Nephron (organoid): ENCODE measurements around the gene TBL1XR1.
A peak's percentile ranks its signal among the peaks of the same experiment; 100 is the strongest.
"Not testable (repeated sequence)": the region's sequence is repeated elsewhere in the genome, so short reads cannot be mapped to it uniquely, and the experiment has no call there.

ENCODE experiments used
- H3K27ac Mint-ChIP-seq, 3 experiments: 2 replicates each; pipeline ENCODE4 v1.8.0; 2020; ENCODE audit warnings: mixed read lengths in 3 of 3, mild to moderate bottlenecking in 2 of 3, moderate library complexity in 1 of 3
- H3K27me3 Mint-ChIP-seq: 2 replicates; pipeline ENCODE4 v1.8.0; 2021; ENCODE audit warnings: low read depth, mild to moderate bottlenecking, moderate library complexity, mixed read lengths
- H3K36me3 Mint-ChIP-seq: 2 replicates; pipeline ENCODE4 v1.8.0; 2020; ENCODE audit warnings: low read depth, mixed read lengths
- H3K4me1 Mint-ChIP-seq: 2 replicates; pipeline ENCODE4 v1.8.0; 2020; ENCODE audit warnings: mixed read lengths
- H3K4me3 Mint-ChIP-seq, 3 experiments: 2 replicates each; pipeline ENCODE4 v1.8.0; 2020; ENCODE audit warnings: mild to moderate bottlenecking in 3 of 3, mixed read lengths in 3 of 3, moderate library complexity in 2 of 3
- H3K9me3 Mint-ChIP-seq: 2 replicates; pipeline ENCODE4 v1.8.0; 2020; ENCODE audit warnings: mixed read lengths
- TF ChIP-seq, protein P1 (sequence below), 3 experiments: fragments of 200-600 bp; sonication (generic); IDR thresholded peaks; one replicate each; pipeline ENCODE4 v1.5.0; 2021; ENCODE audit warnings: antibody characterized with exemption in 3 of 3; ENCODE audit not compliant: unreplicated experiment in 3 of 3

The TBL1XR1 gene

DNA sequence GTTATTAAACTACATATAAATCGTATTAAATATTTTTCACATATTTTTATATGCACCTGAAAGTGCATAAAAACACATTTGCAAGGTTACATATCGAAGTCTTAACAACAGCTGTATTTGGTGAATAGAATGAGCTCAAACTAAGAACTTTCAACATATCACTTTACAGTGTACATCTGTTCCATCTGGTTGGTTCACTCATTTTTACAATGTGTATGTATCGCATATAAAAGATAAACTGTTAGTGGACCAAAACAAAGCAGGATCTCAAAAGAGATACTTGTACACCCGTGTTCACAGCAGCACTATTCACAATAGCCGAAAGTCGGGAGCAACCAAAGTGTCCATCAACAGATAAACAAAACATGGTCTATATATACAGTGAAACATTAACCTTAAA is 55.8 kb downstream of the TBL1XR1 start:
- peaks cover 62% of the 10 kb centered on the region for H3K36me3 Mint-ChIP-seq
- TF ChIP-seq, protein P1, sequence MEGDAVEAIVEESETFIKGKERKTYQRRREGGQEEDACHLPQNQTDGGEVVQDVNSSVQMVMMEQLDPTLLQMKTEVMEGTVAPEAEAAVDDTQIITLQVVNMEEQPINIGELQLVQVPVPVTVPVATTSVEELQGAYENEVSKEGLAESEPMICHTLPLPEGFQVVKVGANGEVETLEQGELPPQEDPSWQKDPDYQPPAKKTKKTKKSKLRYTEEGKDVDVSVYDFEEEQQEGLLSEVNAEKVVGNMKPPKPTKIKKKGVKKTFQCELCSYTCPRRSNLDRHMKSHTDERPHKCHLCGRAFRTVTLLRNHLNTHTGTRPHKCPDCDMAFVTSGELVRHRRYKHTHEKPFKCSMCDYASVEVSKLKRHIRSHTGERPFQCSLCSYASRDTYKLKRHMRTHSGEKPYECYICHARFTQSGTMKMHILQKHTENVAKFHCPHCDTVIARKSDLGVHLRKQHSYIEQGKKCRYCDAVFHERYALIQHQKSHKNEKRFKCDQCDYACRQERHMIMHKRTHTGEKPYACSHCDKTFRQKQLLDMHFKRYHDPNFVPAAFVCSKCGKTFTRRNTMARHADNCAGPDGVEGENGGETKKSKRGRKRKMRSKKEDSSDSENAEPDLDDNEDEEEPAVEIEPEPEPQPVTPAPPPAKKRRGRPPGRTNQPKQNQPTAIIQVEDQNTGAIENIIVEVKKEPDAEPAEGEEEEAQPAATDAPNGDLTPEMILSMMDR (IDR thresholded peaks at IDR 0.05; ENCODE audit: unreplicated experiment in 3 of 3): no peak
- H3K27me3 Mint-ChIP-seq: no peaks in the 10 kb centered on the region
- peak overlapping the region; percentile 5 to 41 (median 19) for H3K27ac Mint-ChIP-seq
- H3K4me1 Mint-ChIP-seq: peaks cover 33% of the 10 kb centered on the region
- peaks cover 3% of the 10 kb centered on the region for H3K9me3 Mint-ChIP-seq
- peak overlapping the region in 1 of 3 experiments; percentile 5 for H3K4me3 Mint-ChIP-seq

DNA sequence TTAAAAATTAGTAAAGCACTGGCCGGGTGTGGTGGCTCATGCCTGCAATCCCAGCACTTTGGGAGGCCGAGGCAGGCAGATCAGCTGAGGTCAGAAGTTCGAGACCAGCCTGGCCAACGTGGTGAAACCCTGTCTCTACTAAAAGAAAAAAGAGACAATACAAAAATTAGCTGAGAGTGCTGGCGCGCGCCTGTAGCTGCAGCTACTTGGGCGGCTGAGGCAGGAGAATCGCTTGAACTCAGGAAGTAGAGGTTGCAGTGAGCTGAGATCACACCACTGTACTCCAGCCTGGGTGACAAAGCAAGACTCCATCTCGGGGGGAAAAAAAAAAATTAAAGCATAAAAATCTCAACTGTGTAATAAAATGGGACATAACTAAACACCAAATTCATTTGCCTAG is 58.1 kb downstream of the TBL1XR1 start:
- Mint-ChIP-seq H3K4me1 (peaks cover 26% of the 10 kb centered on the region), H3K36me3 (peaks cover 72% of the 10 kb centered on the region)
- not testable (repeated sequence) for H3K9me3 Mint-ChIP-seq, H3K4me3 Mint-ChIP-seq, H3K27me3 Mint-ChIP-seq, H3K27ac Mint-ChIP-seq

DNA sequence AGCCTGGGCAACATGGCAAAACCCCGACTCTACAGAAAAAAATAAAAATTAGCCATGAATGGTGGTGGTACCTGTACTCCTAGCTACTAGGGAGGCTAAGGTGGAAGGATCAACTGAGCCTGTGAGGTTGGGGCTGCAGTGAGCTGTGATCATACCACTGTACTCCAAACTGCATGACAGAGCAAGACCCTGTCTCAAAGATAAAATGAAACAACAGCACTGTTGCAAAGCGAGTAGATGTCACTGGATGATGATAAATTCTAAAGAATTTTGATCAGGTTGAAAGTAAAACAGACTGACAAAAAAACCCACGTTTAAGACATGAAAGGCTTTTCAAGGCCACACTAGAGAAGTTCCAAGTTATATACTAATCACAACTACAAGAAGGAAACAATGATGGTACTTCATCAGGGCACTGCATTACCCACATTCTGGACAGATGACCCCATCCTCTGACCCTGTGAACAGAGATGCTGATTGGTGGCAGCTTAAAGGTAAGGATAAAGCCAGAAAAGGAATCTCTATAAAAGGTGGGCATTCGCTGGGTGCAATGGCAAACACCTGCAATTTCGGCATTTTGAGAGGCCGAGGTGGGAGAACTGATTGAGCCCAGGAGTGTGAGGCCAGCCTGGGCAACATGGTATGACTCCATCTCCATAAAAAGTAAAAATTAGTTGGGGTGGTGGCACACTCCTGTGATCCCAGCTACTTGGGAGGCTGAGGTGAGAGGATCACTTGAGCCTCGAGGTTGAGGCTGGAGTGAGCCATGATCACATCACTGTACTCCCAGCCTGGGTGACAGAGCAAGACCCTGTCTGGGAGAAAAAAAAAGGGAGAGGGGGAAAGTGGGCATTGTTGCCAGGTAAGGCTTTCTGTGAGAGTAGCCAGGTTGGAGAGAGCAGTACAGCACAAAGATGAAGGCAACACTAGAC is 59.2 kb downstream of the TBL1XR1 start:
- Mint-ChIP-seq H3K27ac (peak overlapping the region in 2 of 3 experiments; percentile 15 to 39), H3K9me3 (peaks cover 5% of the 10 kb centered on the region)

DNA sequence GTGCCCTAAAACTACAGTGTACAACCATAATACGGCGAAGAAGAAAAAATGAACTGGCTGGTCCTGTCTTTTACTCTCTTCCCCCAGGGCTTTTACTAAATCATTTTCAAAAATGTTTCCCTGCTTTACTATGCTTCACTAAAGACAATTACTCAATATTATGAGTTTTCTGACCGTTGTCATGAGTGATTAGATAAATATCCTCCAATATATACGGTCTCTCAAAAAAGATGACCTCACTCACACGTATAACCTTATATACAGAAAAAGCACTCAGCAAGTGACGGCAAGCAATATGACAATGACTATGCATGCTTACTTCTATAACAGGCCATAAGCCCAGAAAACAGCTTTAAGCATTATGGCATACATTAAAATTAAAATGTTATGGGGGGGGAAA is 60.5 kb downstream of the TBL1XR1 start:
- TF ChIP-seq, protein P1 (IDR thresholded peaks at IDR 0.05; ENCODE audit: unreplicated experiment in 3 of 3): no peak
- H3K9me3 Mint-ChIP-seq: peaks cover 5% of the 10 kb centered on the region
- H3K27me3 Mint-ChIP-seq: no peaks in the 10 kb centered on the region
- H3K4me1 Mint-ChIP-seq: peaks cover 27% of the 10 kb centered on the region
- peaks cover 76% of the 10 kb centered on the region for H3K36me3 Mint-ChIP-seq
- H3K4me3 Mint-ChIP-seq: no peak overlapping the region
- H3K27ac Mint-ChIP-seq: no peak overlapping the region

More for the DNA sequence above, 59.2 kb downstream of the TBL1XR1 start:
- H3K4me3 Mint-ChIP-seq: no peak overlapping the region
- H3K36me3 Mint-ChIP-seq: peaks cover 72% of the 10 kb centered on the region
- H3K27me3 Mint-ChIP-seq: no peaks in the 10 kb centered on the region
- peaks cover 23% of the 10 kb centered on the region for H3K4me1 Mint-ChIP-seq
- TF ChIP-seq, protein P1 (IDR thresholded peaks at IDR 0.05; ENCODE audit: unreplicated experiment in 3 of 3): no peak

DNA sequence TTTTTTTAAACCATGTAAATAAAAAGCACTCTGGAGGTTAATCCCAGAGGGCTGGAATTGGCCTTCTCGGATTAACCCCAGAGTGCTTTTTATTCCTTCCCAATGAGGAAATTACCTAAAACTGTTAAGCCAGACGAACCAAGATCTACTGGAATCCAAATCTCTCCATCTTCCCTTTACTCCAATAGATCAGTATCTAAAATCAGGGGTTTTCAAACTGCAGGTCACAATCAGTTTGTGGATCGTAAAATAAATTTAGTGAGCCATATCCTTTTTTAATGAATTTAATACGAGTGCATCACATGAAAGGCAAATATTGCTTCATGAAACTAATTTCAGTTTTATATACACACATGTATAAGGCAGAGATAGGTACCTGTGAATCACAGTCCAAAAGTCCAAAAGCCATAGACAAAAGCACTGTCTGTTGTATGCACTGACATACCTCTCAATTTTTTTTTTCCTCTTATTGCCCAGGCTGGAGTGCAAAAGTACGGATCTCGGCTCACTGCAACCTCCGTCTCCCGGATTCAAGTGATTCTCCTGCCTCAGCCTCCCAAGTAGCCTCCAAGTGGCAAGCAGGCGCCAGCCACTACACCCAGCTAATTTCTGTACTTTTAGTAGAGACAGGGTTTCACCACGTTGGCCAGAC is 61.3 kb downstream of the TBL1XR1 start:
- H3K36me3 Mint-ChIP-seq: peaks cover 75% of the 10 kb centered on the region

DNA sequence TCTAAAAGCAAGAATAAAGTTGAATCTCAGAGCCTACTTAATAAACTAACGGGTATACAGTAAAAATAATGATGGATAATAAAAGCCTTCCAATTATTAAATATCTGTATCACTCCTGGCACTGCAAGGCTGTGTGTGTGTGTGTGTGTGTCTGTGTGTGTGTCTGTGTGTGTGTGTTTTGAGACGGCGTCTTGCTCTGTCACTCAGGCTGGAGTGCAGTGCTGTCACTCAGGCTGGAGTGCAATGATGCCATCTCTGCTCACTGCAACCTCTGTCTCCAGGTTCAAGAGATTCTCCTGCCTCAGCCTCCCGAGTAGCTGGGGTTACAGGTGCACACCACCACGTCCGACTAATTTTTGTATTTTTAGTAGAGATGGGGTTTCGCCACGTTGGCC is 62.5 kb downstream of the TBL1XR1 start:
- H3K9me3 Mint-ChIP-seq: peaks cover 5% of the 10 kb centered on the region
- H3K27me3 Mint-ChIP-seq: no peaks in the 10 kb centered on the region
- H3K27ac Mint-ChIP-seq: peak overlapping the region; percentile 14 to 65 (median 48)
- H3K4me1 Mint-ChIP-seq: peaks cover 22% of the 10 kb centered on the region
- peaks cover 74% of the 10 kb centered on the region for H3K36me3 Mint-ChIP-seq
- H3K4me3 Mint-ChIP-seq: no peak overlapping the region
- TF ChIP-seq, protein P1 (IDR thresholded peaks at IDR 0.05; ENCODE audit: unreplicated experiment in 3 of 3): no peak

More for the DNA sequence above, 61.3 kb downstream of the TBL1XR1 start:
- Mint-ChIP-seq H3K27me3 (no peaks in the 10 kb centered on the region), H3K4me1 (peaks cover 22% of the 10 kb centered on the region), H3K27ac (peak overlapping the region in 1 of 3 experiments; percentile 8), H3K4me3 (no peak overlapping the region), H3K9me3 (peaks cover 5% of the 10 kb centered on the region)
- TF ChIP-seq, protein P1 (IDR thresholded peaks at IDR 0.05; ENCODE audit: unreplicated experiment in 3 of 3): no peak
